GM20000 (cell line): ENCODE data around the gene MAP3K8.
"Not testable (repeated sequence)": the region's sequence is repeated elsewhere in the genome, so short reads cannot be mapped to it uniquely, and the experiment has no call there.

Experiments
- DNase-seq: peaks from one replicate; pipeline ENCODE4 v3.0.0; 2012; ENCODE audit warnings: low spot score
- TF ChIP-seq, protein P1 (sequence below): IDR thresholded peaks from 2 replicates; pipeline ENCODE4 v1.5.1; 2012; ENCODE audit warnings: mild to moderate bottlenecking, control low read depth; ENCODE audit errors: extremely low read depth, missing control alignments

MAP3K8 gene

GRCh38 chr10:30422151-30422695, 11.8 kb upstream of the MAP3K8 start:
- TF ChIP-seq, protein P1, sequence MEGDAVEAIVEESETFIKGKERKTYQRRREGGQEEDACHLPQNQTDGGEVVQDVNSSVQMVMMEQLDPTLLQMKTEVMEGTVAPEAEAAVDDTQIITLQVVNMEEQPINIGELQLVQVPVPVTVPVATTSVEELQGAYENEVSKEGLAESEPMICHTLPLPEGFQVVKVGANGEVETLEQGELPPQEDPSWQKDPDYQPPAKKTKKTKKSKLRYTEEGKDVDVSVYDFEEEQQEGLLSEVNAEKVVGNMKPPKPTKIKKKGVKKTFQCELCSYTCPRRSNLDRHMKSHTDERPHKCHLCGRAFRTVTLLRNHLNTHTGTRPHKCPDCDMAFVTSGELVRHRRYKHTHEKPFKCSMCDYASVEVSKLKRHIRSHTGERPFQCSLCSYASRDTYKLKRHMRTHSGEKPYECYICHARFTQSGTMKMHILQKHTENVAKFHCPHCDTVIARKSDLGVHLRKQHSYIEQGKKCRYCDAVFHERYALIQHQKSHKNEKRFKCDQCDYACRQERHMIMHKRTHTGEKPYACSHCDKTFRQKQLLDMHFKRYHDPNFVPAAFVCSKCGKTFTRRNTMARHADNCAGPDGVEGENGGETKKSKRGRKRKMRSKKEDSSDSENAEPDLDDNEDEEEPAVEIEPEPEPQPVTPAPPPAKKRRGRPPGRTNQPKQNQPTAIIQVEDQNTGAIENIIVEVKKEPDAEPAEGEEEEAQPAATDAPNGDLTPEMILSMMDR, result no peak
- no peak for DNase-seq

- TF ChIP-seq, protein P1, result no peak
- DNase-seq, result no peak
Measured at GRCh38 chr10:30422981-30423654, 10.9 kb upstream of the MAP3K8 start.

GRCh38 chr10:30423655-30424275, 10.2 kb upstream of the MAP3K8 start:
- DNase-seq, result not testable (repeated sequence)

DNA sequence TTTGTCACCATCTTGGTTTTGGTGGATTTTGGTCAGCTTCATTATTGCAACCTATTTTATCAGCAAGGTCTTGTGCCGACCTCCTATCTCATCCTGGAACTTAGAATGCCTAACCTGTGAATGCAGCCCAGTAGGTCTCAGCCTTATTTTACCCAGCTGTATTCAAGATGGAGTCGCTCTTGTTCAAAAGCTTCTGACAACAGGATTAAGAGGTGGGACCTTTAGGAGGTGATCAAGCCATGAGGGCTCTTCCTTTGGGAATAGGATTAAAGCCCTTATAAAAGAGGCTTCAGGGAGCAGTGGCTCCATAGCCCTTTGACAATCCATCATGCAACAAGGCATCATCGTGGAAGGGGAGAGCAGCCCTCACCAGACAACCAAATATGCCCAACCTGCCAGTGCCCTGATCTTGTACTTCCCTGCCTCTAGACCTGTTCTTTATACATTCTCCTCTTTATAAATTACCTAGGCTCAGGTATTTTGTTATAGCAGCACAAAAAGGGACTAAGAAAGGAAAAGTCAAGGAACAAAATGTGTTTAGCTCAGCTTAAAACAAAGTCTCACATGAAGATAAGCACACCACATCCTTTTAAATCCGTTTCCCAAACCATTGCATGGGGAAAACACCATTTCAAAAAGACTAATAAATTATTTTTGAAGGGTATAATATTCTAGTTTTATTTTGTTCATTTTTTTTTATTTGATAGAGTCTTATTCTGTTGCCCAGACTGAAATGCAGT, 8.5 kb upstream of the MAP3K8 start:
- DNase-seq, result no peak
- TF ChIP-seq, protein P1, result no peak

- TF ChIP-seq, protein P1, result no peak
- DNase-seq, result no peak
Measured at GRCh38 chr10:30430544-30431298, 3.3 kb upstream of the MAP3K8 start.

- TF ChIP-seq, protein P1, result no peak
- no peak for DNase-seq
Measured at GRCh38 chr10:30431435-30431911, 2.5 kb upstream of the MAP3K8 start.

DNA sequence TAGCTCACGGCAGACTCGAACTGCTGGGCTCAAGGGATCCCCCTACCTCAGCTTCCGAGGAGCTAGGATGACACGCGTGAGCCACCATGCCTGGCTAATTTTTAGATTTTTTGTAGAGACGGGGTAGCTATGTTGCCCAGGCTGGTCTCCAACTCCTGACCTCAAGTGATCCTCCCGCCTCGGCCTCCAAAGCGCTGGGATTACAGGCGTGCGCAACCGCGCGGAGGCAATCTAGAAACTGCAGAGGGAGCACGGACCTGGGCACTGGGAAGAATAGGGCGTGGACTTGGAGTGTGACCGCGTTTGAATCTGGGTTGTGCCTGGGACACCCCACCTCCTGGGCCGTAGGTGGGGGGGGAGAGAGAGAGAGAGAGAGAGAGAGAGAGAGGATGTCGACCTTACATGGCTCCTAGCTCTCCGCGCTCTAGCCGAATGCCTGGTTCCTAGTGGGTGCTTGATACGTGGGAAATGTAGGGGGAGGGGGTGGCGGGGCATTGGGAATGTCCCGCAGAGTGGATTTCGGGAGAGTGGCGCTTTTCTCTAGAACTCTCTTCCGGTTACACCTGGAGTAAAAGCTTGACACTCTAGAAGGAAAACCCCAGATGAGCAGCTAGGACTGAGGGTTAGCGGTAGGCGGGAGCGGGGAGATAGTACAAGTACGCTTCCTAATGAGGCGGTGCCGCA, 1.2 kb upstream of the MAP3K8 start:
- TF ChIP-seq, protein P1, result no peak
- DNase-seq, result peak; percentile 67
